ENCODE measurements around the gene TFDP1. TPM values are rescaled to one million over a fixed set of nuclear protein-coding genes. Genes with fewer than 3 reads are reported as not detected.

TFDP1 gene
- total RNA-seq, 1 donor from 2014 or later, result 15.8 TPM

DNA sequence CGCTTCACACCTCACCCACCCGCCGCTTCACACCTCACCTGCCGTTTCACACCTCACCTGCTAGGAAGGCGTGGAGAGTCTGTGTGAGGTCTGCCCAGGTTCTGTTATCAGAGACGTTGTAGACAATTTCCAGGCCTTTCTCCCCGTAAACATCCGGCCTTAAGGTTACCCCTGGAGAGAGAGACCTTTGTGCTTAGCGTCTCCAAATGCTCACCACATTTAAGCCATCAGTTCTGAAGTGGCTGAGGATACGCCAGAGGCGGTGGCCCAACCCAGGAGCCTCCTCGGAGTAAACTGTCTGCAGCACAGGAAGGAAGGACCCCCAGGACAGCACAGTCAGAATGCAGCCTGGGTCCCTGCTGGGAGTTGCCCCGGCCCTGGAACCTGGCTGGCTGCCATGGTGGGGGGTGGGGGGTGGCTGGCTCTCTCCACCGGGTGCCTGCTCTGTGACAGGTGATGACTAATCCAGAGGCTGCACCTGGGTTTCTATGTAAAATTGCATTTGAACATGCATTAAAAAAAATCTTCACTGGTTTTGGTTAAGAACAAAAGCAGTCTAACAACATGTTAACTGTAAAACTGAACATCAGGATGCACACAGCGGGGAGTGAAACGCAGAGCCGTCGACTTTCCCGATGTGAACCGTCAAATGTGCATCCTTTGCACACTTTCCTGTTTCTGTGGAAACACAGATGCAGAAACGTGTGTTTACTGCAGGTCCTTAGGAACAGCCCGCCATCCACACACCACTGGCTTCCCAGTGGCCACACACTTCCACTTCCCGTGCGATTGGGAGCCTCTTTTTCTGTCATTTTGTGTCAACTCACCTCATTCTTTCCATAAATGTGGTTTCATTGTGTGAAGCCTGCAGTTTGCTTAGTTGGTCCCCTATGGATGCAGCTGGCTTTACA, 69.0 kb downstream of the TFDP1 start:
- Histone ChIP-seq H3K4me3 (no peak overlapping the region), H3K4me1 (no peaks in the 10 kb centered on the region), H3K9me3 (no peaks in the 10 kb centered on the region), H3K27me3 (no peaks in the 10 kb centered on the region), H3K27ac (no peak overlapping the region), H3K36me3 (no peaks in the 10 kb centered on the region)
- TF ChIP-seq, protein P1, sequence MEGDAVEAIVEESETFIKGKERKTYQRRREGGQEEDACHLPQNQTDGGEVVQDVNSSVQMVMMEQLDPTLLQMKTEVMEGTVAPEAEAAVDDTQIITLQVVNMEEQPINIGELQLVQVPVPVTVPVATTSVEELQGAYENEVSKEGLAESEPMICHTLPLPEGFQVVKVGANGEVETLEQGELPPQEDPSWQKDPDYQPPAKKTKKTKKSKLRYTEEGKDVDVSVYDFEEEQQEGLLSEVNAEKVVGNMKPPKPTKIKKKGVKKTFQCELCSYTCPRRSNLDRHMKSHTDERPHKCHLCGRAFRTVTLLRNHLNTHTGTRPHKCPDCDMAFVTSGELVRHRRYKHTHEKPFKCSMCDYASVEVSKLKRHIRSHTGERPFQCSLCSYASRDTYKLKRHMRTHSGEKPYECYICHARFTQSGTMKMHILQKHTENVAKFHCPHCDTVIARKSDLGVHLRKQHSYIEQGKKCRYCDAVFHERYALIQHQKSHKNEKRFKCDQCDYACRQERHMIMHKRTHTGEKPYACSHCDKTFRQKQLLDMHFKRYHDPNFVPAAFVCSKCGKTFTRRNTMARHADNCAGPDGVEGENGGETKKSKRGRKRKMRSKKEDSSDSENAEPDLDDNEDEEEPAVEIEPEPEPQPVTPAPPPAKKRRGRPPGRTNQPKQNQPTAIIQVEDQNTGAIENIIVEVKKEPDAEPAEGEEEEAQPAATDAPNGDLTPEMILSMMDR (IDR thresholded peaks at IDR 0.05), result no peak
- intact Hi-C loops (cut with DNase I), result no loop called here
- peak in 1 of 2 donors; percentile 48 for DNase-seq (ENCODE audit: low spot score in 2 of 2)

DNA sequence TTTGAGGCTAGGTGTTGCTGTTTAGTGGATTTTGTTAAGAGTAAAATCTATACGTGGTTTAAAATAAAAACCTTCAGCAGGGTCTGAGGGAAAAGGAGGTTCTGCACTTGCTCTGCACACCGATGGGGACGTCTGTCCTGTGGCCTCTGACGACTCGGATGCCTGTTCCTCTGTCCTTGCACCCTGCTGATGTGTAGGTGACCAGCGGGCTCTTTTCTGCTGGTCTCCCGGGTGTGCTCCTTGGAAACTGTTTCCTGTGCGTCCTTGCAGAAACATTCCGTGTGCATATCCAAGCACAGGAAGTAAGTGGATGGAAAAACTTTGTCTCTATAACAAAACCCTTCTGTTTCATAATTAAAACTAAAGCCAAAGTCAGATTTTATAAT, 69.6 kb downstream of the TFDP1 start:
- no peak for DNase-seq (ENCODE audit: low spot score in 2 of 2)
- intact Hi-C loops (cut with DNase I), result no loop called here

DNA sequence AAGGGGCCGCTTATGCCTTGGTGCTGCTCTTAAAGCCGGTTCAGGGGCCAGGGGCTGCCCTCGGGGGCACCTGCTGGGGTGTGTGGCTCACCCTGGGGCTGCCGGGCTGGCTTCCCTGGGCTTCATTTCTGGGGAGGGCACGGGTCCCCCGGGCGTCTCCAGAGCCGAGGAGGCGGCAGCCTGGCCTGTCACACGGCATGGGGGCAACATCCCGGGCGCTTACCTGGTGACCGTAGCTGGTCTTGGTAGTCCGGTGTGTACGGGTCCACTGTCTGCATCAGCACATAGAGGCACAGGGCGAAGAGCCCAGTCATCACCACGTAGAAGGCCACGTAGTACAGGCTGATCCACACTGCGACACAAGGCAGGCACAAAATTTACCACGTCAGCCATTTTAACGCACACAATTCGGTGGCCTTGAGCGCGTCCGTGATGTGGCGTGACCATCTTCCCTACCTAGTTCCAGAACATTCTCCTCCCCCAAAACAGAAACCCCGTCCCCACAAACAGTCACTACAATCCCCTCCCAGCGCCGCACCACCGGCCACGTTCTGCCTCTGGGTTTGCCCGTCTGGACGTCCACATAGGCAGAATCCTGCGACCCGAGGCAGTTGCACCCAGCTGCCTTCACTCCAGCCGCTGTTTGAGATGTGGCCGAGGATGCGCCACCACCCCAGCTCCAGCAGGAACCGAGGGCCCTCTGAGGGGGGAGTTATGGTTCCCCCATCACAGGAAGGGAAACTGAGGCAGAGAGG, 70.2 kb downstream of the TFDP1 start:
- no peaks in the 10 kb centered on the region for H3K36me3 ChIP-seq
- H3K9me3 ChIP-seq, result no peaks in the 10 kb centered on the region
- intact Hi-C loops (cut with DNase I), result no loop called here
- DNase-seq (ENCODE audit: low spot score in 2 of 2), result peak in 1 of 2 donors; percentile 48
- no peak overlapping the region for H3K4me3 ChIP-seq
- H3K4me1 ChIP-seq, result no peaks in the 10 kb centered on the region
- TF ChIP-seq, protein P1 (IDR thresholded peaks at IDR 0.05), result no peak
- no peaks in the 10 kb centered on the region for H3K27me3 ChIP-seq
- no peak overlapping the region for H3K27ac ChIP-seq

More for the DNA sequence above, 69.6 kb downstream of the TFDP1 start:
- Histone ChIP-seq H3K4me3 (no peak overlapping the region), H3K27ac (no peak overlapping the region), H3K9me3 (no peaks in the 10 kb centered on the region), H3K4me1 (no peaks in the 10 kb centered on the region), H3K36me3 (no peaks in the 10 kb centered on the region), H3K27me3 (no peaks in the 10 kb centered on the region)
- TF ChIP-seq, protein P1 (IDR thresholded peaks at IDR 0.05), result no peak

DNA sequence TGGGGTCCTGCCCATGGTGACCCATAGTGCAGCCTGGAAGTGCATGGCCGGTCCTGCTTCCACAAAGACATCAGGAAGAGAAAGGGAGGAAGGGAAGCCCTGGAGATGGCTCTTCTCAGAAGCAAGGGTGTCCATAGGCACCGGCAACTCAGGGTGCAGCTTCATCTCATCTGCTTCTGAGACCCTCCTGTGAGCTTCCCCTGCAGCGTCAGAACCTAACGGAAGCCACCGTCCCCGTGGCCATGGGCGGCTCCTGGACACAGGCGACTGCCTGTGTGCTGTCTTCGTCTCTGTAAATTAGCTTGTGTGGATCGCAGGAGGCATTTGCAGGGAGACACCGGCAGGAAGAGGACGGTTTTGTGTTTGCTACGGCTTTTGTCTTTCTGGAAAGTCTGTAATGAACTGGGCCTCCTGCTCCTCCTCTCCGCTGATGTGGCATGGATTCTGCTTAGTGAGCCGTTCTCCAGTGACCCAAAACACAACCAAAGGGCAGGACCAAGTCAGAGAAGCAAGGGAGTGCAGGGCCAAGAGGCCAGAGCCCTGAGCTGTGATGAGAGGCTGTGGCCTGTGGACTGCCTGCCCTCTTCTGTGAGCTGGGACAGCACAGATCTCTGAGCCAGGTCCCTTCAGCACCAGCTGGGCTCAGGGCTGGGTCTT, 70.9 kb downstream of the TFDP1 start:
- intact Hi-C loops (cut with DNase I), result no loop called here
- no peaks in the 10 kb centered on the region for H3K36me3 ChIP-seq
- TF ChIP-seq, protein P1 (IDR thresholded peaks at IDR 0.05), result no peak
- no peaks in the 10 kb centered on the region for H3K4me1 ChIP-seq
- H3K9me3 ChIP-seq, result peaks cover 0 to 3% of the 10 kb centered on the region in 2 donors
- no peak for DNase-seq (ENCODE audit: low spot score in 2 of 2)
- H3K4me3 ChIP-seq, result no peak overlapping the region
- no peaks in the 10 kb centered on the region for H3K27me3 ChIP-seq
- no peak overlapping the region for H3K27ac ChIP-seq

DNA sequence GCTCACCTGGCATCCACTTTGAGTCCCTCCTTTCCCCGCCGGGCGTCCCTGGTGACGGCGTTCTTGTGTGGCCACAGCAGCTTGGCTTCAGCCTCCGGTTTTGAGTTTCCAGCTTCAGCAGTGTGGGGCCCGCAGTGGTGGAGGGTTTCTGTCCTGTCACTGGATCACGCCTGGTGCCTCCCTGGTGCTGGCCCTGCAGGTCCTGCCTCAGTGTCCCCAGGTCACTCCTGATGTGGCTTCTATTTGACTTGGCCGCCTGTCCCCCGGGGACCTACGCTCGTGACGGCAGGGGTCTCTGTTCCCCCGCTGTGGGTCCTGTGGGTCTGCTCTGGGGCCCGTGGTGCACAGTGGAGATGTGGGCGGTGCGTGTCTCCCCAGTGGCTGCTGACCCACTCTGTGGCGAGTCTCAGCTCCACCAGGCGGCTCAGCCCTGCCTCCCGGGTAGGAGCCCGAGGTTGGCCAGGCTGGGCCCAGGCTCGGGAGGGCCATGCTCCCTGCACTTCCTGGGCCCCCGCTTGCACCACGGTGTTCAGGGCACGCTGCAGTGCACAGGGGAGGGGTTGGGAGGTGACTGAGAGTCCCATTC, 71.5 kb downstream of the TFDP1 start:
- intact Hi-C loops (cut with DNase I), result no loop called here
- no peak overlapping the region for H3K4me3 ChIP-seq

More for the DNA sequence above, 71.5 kb downstream of the TFDP1 start:
- TF ChIP-seq, protein P1 (IDR thresholded peaks at IDR 0.05), result no peak
- peak in 1 of 2 donors; percentile 60 for DNase-seq (ENCODE audit: low spot score in 2 of 2)
- Histone ChIP-seq H3K9me3 (peaks cover 0 to 8% of the 10 kb centered on the region in 2 donors), H3K27ac (no peak overlapping the region), H3K36me3 (no peaks in the 10 kb centered on the region), H3K27me3 (no peaks in the 10 kb centered on the region), H3K4me1 (no peaks in the 10 kb centered on the region)
